Stimulated activated CD4-positive, alpha-beta T cell treated with anti-CD3 and anti-CD28 coated beads, Interleukin-1b, Interleukin-23, amount 100 ng/mL, for 1 hour (primary cell): ENCODE data around the gene CARS1.

Experiments
- DNase-seq, 2 donors: peaks; one replicate each; pipeline ENCODE4 v3.0.0-alpha.2; 2020; ENCODE audit warnings: low read depth in 2 of 2

The CARS1 gene

GRCh38 chr11:2991452-2992233 lies 65.6 kb downstream of the CARS1 start:
- peak in 1 of 2 donors; percentile 34 for DNase-seq

GRCh38 chr11:2990617-2991451 lies 66.4 kb downstream of the CARS1 start:
- peak in 1 of 2 donors; percentile 13 for DNase-seq

GRCh38 chr11:2989551-2989950 lies 67.7 kb downstream of the CARS1 start:
- no peak for DNase-seq

GRCh38 chr11:2989006-2989405 lies 68.2 kb downstream of the CARS1 start:
- no peak for DNase-seq

GRCh38 chr11:2987881-2988861 lies 69.1 kb downstream of the CARS1 start:
- no peak for DNase-seq

GRCh38 chr11:2983908-2984307 lies 73.3 kb downstream of the CARS1 start:
- DNase-seq, result no peak

GRCh38 chr11:2982214-2982613 lies 75.0 kb downstream of the CARS1 start:
- no peak for DNase-seq

GRCh38 chr11:2981130-2981529 lies 76.1 kb downstream of the CARS1 start:
- no peak for DNase-seq

- DNase-seq, result no peak
Observed at GRCh38 chr11:2980168-2980840, 76.9 kb downstream of the CARS1 start.

- DNase-seq, result no peak
Observed at GRCh38 chr11:2977113-2977512, 80.1 kb downstream of the CARS1 start.

GRCh38 chr11:2976294-2977063 lies 80.7 kb downstream of the CARS1 start:
- no peak for DNase-seq

GRCh38 chr11:2975594-2975993 lies 81.6 kb downstream of the CARS1 start:
- DNase-seq, result no peak

GRCh38 chr11:2974272-2974671 lies 83.0 kb downstream of the CARS1 start:
- DNase-seq, result no peak

GRCh38 chr11:2968341-2968900 lies 88.8 kb downstream of the CARS1 start:
- DNase-seq, result no peak

GRCh38 chr11:2964782-2965181 lies 92.4 kb downstream of the CARS1 start:
- no peak for DNase-seq

GRCh38 chr11:2963761-2964160 lies 93.5 kb downstream of the CARS1 start:
- DNase-seq, result no peak

GRCh38 chr11:2963112-2963754 lies 94.0 kb downstream of the CARS1 start:
- DNase-seq, result no peak

GRCh38 chr11:2961080-2961479 lies 96.1 kb downstream of the CARS1 start:
- DNase-seq, result no peak

- DNase-seq, result no peak
Observed at GRCh38 chr11:2960139-2960538, 97.1 kb downstream of the CARS1 start.

- no peak for DNase-seq
Observed at GRCh38 chr11:2958251-2958650, 99.0 kb downstream of the CARS1 start.
